IMR-90 (cell line): ENCODE results near the gene NOS3. TPM values are rescaled to one million over a fixed set of nuclear protein-coding genes. Genes with fewer than 3 reads are reported as not detected.

Source experiments
- FOS ChIP-seq: fragments of 150-350 bp; IDR thresholded peaks from 2 replicates; pipeline ENCODE4 v1.6.1; 2016; ENCODE audit warnings: low read depth, low read length
- POLR2A ChIP-seq: IDR thresholded peaks from 2 replicates; pipeline ENCODE4 v1.6.1; 2012; ENCODE audit warnings: mild to moderate bottlenecking, low read depth, low read length
- RCOR1 ChIP-seq: IDR thresholded peaks from 2 replicates; pipeline ENCODE4 v1.6.1; 2012; ENCODE audit warnings: mild to moderate bottlenecking, low read length, improper control_type of control experiment; ENCODE audit not compliant: insufficient replicate concordance
- polyA plus RNA-seq, 3 experiments: library from polyadenylated mRNA; depleted of rRNA; stranded (reverse); fragments of >200 nt; gene quantifications; 2 replicates each; pipeline ENCODE4 v1.2.3, GENCODE V29; 2012; ENCODE audit warnings: low replicate concordance in 1 of 3
- total RNA-seq: library from RNA; depleted of rRNA; stranded (reverse); fragments of >200 nt; gene quantifications from 2 replicates; pipeline ENCODE4 v1.2.3, GENCODE V29; 2012

Gene NOS3
- total and polyA plus RNA-seq, 2 of the 4 experiments (the other 2 are of a cell fraction): 0.72 to 2.0 TPM

- TF ChIP-seq RCOR1: no peak
- TF ChIP-seq POLR2A: no peak
- TF ChIP-seq FOS: no peak
Observed at GRCh38 chr7:150959739-150960734, 30.8 kb upstream of the NOS3 start (continued).
